HK-2 (cell line): ENCODE measurements around the gene MLLT1.

Experiments used
- DNase-seq: peaks from one replicate; pipeline ENCODE4 v3.0.0-alpha.2; 2018; ENCODE audit not compliant: unreplicated experiment

The MLLT1 gene

DNA sequence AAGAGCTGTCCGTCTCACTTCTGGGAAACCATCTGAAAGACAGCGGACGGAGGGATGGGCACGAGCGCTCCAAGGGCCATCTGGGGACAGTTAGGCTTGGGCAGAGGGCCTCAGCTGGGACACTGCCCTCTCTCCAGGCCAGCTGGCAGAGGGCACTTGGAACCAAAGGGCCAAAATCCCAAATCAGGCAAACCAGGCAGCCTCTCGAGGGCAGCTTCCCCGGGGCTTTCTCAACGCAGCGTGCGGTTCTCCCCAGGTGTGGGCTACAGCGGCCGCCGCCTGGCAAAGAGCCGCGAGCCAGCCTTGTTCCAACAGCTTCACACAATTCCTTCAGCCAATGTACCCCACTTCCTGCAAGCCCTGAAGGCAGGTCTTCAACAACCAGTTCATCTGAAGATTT lies 5.0 kb downstream of the MLLT1 start:
- no peak for DNase-seq

DNA sequence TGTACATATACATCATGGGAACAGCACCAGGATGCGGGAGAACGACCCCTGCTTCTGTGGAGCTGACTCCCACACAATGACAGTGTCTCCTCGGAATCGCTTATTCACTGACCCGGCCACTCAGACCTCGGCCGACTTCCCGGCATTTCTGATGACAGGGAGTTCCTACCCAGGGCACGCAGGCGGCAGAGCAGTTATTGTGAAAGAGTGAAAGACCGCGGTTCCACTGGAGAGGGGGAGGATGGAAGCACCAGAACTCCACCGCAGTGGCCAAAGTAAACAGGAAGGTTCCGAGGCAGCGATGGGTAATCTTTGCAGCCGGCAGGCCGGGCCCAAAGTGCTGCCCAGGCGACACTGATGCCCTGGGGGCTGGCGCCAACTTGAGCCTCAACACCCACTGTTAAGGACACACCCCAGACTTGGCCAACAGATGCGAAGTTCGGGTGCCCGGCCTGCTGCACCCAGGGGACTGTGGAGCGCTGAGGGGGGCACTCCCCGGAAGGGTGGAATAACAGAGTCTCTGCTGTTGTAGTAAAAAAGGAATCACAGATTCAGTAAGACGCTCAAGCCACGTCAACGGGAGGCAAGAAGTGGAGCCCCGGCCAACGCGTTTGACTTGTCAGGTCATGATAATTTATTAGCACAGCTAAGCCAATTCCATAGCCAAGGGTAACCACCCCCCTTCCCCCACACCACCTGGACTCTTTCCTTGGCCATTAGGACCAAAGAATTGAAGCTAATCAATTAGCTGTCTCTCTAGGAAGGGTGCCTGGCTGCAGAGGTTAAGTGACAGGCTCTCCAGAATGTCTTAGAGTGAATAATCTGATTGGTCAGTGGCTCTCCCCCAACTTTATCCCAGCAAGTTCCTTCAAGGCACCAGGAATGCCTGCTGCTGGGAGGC lies 5.8 kb downstream of the MLLT1 start:
- DNase-seq, result peak; percentile 67

DNA sequence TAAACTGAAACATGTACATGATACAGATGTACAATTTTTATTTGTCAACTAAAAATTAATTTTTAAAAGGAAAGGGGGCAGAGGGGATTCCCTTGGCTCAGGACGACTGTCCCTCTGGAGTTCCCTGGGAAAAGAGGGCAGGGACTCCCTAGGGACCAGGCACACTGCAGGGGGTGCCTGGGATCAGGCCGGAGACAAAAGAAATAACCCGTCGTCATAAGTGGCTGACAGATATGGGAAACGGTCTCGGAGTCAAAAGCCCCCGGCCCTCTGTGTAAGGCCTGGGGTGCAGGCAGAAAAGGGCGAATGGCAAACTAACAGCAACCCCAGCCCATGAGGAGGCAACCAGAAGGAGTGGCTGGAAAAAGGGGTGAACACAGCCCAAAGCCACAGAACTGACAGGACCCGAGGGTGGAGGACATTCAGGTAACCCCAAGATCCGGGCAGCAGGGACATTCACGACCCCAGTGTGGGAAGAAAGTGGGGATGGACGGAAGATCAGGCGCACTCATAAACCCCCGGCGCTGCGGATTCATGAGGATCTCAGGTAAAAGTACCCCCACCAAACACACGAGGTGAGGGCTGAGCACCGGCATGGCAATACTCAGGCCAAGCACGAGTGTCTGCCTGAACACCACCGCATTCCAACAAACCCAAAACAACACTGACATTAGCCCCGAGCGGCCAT lies 6.7 kb downstream of the MLLT1 start:
- no peak for DNase-seq

DNA sequence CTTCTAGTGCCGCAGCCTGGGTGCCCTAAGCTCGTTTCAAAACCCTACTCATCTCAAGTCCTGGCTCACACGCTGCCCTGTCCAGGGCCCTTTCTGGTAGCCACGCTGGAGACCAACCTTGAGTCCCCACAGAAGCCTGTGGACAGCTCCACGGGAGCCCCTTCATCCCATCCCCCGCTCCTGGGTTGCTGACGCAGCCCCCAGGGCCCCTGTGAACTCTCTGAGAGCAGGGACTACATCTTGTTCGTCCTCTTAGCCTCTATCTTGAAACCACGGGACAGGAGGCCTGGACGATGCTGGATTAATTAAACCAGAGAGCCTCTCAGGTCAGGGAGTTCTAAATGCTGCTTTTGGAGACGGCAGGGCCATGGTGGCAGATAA lies 7.4 kb downstream of the MLLT1 start:
- no peak for DNase-seq

DNA sequence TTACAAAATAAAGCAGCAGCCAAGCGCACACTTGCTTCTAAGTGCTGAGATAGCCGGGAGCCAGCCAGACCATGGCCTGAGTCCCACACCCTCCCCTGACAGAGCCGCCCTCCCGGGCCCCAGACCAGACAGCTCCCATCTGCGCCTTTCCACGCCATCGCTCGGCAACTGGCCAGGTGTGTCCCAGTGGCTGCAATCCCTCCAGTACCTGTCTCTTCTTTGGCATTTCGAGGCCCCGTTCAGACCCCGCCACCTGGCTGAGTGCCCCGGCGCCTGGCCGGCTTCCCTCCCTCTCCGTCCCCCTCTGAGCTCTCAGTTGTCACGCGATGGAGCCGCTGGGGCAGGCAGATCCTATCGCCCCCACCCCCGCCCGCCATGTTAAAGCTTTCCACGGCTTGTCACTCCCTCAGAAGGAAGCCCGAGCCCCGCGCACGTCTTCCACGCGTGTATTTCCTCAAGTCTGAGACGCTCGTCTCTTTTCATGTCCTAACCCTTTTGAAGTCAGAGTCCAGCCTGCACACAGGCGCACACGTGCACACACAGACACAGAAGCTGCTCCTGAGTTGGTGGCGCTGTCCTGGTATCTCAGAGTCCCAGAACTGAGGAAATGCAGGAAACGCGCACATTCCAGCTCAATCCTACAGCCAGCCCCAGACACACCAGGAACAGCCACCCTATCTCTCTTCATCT lies 7.9 kb downstream of the MLLT1 start:
- DNase-seq, result no peak

DNA sequence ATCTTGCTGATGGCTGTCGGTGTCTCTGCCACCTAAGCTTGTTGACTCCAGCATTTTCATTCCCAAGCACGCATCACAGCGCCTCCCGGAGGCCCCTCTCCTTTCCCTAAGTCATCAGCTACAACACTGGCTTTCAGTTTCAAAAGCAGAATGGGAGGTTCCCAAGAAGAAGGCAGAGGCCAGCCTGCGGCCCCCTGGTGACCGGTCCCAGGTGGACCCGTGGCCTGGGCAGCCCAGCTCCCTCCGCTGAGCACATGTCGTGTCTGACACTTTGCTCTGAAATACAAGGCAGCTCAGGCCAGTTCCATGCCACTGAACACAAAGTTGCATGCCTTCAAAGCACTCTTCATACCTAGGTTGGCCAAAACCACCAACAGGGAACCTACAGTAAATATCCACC lies 8.5 kb downstream of the MLLT1 start:
- no peak for DNase-seq

DNA sequence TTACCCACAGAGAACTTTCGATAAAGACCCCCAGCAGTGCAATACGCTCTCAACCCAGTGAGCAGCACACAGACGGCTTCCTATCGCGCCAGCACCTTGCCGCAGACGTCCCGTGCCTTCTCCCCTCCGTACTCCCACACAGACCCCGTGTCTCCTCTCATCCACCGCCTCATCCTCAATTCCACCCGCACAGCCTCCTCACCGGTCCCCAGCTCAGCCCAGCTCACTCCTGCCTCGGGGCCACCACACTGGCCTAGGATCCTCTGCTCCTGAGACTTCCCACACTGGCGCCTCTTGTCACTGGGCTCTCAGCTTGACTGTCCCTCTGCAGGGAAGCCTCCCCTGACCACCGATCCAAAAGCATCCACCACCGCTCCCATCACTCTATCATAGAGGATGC lies 9.0 kb downstream of the MLLT1 start:
- no peak for DNase-seq

DNA sequence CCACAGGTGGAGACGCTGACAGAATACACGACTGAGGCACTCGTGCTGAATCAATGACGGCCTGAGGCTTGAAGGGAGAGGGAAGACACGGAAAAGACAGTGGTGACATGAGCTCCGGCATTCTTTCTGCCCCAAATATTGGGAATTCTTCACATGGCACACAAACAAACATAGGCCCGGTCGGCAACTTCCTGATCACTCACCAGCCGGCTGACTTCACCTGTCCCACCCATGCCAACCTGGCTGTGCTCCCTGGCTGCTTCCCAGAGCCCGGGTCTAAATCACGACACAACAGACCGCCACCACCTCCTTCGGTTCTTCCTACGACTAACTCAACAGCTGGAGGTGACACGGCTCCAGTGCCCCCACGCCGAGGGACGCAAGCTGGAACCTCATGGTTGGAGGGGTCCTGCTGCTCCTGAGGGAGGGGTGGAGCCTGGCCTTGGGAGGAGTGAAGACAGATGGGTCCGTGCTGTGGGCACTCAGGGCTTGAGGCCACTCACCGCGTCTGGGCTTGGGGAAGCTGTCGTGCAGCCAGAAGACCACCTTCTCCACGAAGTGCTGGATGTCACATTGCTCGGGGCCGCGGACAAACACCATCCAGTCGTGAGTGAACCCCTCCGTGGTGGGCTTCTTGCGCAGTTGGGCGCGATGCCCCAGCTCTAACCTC lies 9.6 kb downstream of the MLLT1 start:
- DNase-seq, result no peak

DNA sequence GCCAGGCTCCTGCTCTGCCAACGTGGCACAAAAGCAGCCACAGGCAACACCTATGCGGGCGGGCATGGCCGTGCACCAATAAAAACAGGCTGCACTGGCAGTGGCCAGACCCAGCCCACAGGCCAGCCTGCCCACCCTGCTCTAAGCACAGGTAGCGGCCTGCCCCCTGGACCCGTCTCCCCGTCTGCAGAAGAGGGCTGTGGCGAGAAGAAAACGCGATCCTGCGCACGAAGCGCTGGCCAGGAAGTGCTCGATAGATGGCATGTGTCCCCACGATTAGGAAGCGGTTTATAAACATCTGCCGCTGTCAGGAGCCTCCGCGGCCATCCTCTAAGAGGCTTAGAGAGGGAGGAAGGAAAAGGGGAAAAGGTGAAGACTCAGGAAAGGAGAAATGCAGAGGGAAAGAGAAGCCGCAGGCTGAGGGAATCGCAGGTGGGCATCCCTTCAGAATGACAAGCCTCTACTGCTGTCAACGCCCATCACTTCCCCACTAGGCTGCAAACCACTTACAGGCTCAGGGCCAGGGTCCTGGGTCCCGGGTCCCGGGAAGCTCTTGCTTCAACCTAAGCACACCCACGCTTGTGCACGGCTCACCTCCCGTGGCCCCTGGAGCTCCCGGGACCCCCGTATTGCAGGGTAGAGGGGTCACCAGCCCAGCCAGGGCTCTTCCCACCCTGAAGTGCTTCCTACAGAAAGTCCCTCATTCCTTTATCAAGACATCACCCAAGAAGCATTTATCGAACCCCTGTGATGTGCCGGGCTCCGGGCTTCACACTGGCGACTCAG lies 10.5 kb downstream of the MLLT1 start:
- no peak for DNase-seq

DNA sequence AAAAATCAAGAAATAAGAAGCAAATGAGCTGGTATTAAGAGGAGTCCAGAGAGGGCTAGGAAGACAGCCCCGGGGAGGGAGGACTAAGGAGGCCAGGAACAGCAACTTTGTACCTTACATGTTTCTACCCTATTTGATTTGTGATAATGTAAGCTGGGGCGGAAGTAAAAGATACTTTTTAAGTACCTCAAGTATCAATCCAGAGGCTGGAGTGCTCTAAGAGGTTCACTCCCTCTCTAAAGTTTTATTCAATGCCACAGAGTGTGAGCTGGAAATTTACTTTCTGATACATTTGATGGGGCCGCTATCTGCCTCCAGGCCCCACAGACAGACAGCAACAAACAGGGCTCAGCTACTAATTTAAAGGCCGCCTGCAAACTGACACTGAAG lies 11.4 kb downstream of the MLLT1 start:
- DNase-seq, result no peak

DNA sequence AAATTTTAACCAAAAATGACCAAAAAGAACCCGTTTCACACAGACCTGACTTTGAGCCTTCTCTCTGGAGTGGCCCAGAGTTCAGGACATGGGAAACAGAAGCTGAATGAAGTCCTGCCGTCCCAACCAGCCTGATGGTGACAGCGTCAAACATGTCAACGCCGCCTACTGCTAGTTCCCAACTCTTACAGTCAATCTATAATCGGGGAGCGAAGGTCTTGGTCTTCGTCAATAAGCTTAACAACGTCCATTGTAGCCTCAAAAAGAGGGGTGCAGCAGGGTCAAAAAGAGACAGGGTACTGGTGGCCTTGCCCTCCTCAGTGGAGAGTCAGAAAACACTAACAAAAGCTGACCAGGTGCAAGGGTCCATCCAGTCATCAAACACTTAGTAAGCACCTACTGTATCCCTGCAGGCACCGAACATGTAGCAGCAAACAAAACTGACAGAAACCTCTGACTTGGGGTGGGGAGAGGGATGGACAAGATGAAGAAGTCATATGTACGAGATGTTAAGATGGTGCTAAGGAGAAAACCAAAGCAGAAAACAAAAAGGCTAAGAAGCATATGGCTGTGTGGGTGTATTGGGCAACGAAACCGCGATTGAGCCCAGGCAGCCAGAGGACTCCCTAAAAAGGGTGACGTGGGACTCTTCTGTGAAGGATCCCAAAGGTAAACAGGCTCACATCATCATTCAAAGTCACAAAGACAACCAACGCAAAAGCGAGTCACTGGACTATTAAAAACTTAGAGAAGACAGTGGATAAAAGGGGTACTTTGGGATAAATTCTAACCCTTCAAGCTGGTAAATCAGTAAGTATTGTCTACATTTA lies 12.0 kb downstream of the MLLT1 start:
- no peak for DNase-seq

DNA sequence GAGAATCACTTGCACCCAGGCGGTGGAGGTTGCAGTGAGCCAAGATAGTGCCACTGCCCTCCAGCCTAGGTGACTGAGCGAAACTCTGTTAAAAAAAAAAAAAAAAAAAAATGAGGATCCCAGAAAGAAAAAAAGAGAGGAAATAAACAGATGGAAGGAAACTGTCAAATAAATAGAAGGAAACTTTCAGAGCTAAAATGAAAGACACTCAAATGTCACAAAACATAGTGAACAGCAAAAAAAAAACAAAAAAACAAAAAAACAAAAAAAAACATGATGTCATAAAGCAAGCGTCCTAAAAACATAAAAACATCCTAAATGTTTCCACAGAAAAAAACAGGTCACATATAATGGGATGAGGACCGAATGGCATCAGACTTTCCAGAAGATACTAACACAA lies 15.0 kb downstream of the MLLT1 start:
- DNase-seq, result no peak

DNA sequence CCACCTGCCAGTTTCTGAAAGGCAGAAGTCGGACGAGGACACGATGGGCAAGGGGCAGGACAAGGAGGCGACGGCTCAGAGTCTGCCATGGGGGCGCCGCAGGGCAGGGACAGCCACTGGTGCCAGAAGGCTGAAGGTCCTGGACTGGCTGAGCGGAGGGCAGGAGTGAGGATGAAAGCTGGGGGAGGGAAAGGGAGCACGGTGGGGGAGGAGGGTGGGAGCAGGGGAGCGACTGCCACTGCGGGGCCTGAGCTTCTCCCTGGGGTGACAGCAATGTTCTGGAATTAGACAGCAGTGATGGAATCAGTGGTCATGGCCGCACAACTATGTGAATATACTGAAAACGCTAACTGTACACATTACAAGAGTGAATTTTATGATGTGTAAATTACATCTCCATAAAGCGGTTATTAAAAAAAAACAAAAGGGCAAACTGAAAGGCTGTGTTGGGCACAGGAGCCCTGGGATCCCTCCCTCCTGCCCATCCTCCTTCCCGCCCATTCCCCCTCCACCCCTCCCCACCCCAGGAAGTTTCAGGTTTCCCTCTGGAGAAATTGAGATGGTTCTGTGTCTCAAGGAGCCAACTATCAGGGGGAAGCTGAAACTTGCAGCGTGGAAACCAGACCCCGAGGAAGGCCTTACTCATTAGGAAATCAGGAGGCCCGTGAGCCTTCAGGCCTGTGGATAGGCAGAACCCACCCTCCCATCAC lies 15.9 kb downstream of the MLLT1 start:
- DNase-seq, result no peak

DNA sequence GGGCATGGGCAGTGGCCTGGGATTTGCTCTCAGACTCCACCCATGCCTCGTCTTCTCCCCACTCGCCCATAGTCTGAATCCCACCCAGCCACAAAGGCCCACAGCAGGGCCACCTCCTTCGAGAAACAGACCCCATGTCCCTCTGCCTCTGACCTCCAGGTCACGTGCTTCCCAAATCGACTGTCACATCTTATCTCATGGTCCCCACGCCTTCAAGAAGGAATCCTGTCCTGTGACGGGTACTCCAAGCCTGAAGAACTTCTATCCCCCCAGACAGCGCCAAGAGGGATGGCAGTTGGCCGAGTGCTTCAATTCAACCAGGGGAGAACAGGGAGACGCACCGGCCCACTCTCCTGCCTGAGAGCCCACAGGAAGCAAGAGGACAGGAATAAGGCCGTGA lies 16.5 kb downstream of the MLLT1 start:
- no peak for DNase-seq

DNA sequence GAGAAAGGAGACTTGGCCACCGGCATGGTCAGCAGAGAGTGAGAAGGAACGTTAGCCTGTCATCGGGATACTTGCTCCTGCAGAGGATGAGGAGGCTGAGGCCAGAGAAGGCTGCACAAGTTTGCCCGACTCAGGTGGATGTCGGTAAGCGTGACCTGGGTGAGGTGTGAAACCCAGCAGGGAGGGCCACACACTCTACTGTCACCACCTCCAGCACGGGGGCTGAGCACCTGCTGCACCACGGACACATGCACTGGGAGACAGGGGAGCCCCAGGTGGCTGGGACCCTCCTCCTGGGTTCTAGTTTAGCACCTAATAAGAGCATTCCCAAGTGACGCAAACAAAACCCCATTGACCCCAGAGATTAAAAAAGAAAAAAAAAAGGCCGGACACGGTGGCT lies 17.3 kb downstream of the MLLT1 start:
- no peak for DNase-seq

DNA sequence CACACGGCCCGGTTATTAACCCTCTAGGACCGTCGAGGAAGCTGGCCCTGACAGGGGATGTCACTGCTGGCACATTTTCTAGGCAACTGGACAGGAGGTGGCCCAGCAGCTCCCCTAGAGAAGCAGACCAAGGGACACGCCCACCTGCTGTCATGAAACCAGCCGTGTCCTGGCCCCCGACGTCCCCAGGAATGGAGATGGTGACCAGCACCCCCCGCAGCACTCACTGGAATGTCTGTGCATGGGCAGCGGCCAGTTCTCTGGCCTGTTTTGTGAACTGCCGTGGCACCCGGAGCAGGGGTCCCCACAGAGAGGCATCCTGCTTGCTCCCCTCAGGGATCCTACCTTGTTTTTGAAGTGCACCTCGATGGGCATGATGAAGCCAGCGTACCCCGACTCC lies 17.9 kb downstream of the MLLT1 start:
- DNase-seq, result no peak

DNA sequence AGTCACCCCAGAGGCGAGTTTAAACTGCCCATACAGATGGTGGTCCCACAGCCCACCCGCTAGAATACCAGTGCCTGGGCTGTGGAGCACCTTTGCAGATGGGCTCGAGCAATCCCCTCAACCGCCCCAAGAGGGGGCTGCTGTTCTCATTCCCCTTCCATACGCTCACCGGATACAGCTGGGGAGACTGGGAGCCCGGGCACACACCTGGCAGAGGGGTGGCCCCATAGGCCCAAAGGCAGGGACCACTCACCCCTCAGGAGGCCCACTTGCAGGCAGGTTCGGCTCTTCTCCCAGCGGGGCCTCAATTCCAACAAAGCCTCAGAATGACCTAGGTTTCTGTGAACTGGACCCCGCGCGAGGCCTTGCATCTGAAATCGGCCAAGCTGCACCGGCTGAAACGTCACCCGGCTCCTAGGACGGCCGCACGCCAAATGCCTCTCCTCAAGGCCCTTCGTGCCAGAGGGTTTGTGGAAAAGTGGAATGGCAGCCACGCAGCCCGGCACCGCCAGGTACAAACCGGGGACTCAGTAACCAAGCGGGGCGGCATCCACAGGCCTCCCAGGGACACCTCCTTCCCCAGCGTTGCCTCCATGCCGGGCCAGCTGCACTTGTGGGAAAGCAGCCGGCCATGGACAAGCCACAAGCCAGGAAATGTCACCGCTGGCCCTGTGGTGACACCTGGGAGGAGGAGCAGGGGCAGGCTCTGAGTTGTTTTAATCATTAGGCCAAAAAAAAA lies 18.7 kb downstream of the MLLT1 start:
- peak; percentile 25 for DNase-seq

DNA sequence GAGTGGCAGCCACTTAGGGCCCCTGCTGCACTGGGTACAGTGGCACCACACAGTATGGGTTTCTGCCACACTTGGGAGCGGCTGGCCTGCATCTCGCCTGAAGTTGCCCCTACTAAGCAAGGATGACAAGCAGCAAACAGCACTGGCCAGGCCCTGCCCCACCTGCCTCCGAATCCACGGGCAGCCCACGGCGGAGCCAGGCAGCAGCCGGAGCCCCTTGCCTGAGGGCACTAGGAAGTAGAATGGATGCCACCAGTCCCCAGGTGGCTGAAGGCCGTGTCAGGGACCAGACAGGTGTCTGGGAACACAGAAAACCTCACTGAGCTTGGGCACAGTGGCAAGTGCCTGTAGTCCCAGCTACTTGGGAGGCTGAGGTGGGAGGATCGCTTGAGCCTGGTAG lies 19.4 kb downstream of the MLLT1 start:
- no peak for DNase-seq

DNA sequence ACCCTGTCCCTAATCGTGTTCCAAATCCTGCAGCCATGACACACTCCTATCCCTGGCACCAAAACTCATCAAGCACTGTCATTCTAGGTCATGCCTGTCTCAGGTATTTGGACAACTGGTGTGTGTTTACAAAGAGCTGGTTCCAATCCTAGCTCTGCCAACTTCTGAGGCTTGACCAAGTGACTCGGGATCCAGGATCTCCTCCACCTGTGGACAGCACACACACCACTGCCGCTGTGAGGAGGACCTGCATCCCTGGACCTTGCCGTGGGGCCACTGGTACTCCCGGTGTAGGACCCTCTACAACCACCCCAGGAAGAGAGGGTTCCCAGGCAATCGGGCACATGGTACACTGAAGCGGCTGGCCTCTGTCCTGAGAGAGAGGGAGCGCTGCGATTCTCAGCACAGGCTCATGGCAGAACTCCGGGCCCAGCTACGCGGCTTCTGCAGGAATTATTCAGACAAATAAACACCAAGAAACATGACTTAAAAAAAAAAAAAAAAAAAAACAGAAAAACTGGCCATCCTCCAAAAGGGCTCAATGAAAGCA lies 20.4 kb downstream of the MLLT1 start:
- DNase-seq, result no peak
